ENCODE data around the gene TBCB. TPM values are rescaled to one million over a fixed set of nuclear protein-coding genes. Genes with fewer than 3 reads are reported as not detected.

The TBCB gene
- total and polyA plus RNA-seq, 7 donors = 44.4 to 115 (median 65.9) TPM

- H3K4me3 ChIP-seq = peak overlapping the region; percentile 89
- H3K9me3 ChIP-seq = no peaks in the 10 kb centered on the region
- DNase-seq (peak; percentile 65 to 85), ATAC-seq (peak; percentile 63 to 72 (median 70))
- intact Hi-C loops (cut with DNase I) = no loop called here
- no peaks in the 10 kb centered on the region for H3K27me3 ChIP-seq (ENCODE audit: insufficient read depth in 3 of 3, low read length in 2 of 3)
- WGBS, 3 donors = 9 to 15% (median 10%) methylated on average over 40 to 47 of the region's 47 CpGs
- TF ChIP-seq, protein P1, sequence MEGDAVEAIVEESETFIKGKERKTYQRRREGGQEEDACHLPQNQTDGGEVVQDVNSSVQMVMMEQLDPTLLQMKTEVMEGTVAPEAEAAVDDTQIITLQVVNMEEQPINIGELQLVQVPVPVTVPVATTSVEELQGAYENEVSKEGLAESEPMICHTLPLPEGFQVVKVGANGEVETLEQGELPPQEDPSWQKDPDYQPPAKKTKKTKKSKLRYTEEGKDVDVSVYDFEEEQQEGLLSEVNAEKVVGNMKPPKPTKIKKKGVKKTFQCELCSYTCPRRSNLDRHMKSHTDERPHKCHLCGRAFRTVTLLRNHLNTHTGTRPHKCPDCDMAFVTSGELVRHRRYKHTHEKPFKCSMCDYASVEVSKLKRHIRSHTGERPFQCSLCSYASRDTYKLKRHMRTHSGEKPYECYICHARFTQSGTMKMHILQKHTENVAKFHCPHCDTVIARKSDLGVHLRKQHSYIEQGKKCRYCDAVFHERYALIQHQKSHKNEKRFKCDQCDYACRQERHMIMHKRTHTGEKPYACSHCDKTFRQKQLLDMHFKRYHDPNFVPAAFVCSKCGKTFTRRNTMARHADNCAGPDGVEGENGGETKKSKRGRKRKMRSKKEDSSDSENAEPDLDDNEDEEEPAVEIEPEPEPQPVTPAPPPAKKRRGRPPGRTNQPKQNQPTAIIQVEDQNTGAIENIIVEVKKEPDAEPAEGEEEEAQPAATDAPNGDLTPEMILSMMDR (IDR thresholded peaks at IDR 0.05) = no peak
- H3K36me3 ChIP-seq (ENCODE audit: insufficient read depth in 1 of 2, low read depth in 1 of 2) = peaks cover 6 to 44% of the 10 kb centered on the region in 2 donors
- peaks cover 24% of the 10 kb centered on the region for H3K4me1 ChIP-seq
- peak overlapping the region; percentile 99 for H3K27ac ChIP-seq
These were observed 36.1 kb downstream of the TBCB start for GRCh38 chr19:36151144-36152018.

GRCh38 chr19:36152019-36152351 lies 36.7 kb downstream of the TBCB start:
- H3K27ac ChIP-seq = peak overlapping the region; percentile 99
- H3K36me3 ChIP-seq (ENCODE audit: insufficient read depth in 1 of 2, low read depth in 1 of 2) = peaks cover 3 to 38% of the 10 kb centered on the region in 2 donors
- ATAC-seq = peak in 1 of 4 donors; percentile 12
- peak overlapping the region; percentile 89 for H3K4me3 ChIP-seq
- H3K4me1 ChIP-seq = peaks cover 24% of the 10 kb centered on the region
- intact Hi-C loops (cut with DNase I) = no loop called here
- TF ChIP-seq, protein P1 (IDR thresholded peaks at IDR 0.05) = no peak
- 2 to 8% (median 8%) methylated on average over 13 to 16 of the region's 16 CpGs for WGBS, 3 donors
- no peaks in the 10 kb centered on the region for H3K27me3 ChIP-seq (ENCODE audit: insufficient read depth in 3 of 3, low read length in 2 of 3)
- no peaks in the 10 kb centered on the region for H3K9me3 ChIP-seq
- no peak for DNase-seq

DNA sequence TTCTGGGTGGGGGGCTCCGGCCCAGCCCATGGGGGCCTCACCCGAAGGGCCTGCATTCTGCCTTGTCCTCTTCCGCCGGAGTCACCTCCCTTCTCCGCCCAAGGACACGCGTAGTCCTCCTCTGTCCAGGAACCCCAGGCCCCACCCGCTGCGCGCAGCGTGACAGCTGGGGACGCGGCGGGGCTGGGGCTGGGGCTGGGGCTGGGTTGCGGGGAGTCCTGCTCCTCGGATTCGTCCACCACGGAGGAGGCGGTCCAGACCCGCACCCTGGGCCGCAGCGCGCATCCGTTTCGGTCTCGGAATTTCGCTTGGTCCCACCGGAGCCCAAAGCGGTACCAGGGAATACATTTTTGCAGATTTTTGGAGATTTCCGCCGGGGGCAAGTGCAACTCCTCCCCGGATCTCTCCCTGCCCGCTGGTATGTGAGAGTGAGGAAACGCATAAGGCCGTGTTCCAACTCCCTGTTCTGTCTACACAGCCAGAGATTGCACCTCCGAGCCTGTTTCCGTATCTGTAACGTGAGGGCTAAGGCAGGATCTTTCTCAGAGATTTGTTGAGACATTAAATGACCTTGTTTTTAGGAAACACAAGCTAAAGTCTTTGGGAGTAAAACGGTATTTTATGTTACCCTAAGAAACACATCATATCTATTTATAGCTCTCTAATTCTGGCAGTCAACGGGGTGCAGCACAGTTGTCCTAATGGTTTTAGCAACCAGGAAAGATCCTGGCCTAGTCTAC lies 37.3 kb downstream of the TBCB start, which contains the start of gene COX7A1:
Gene COX7A1 (minus strand): TSS at position 96 of the 740 bp plus-strand sequence. CDS start 40 bp downstream, at position 56.
- intact Hi-C loops (cut with DNase I) = no loop called here
- peaks cover 24% of the 10 kb centered on the region for H3K4me1 ChIP-seq
- peak; percentile 89 to 92 (median 90) for ATAC-seq
- TF ChIP-seq, protein P1 (IDR thresholded peaks at IDR 0.05) = no peak
- peak within 1 kb of the TSS; percentile 89 for H3K4me3 ChIP-seq
- peak; percentile 86 to 90 for DNase-seq
- peak within 1 kb of the TSS; percentile 99 for H3K27ac ChIP-seq
- H3K27me3 ChIP-seq (ENCODE audit: insufficient read depth in 3 of 3, low read length in 2 of 3) = no peaks in the 10 kb centered on the region
- peaks cover 3 to 33% of the 10 kb centered on the region in 2 donors for H3K36me3 ChIP-seq (ENCODE audit: insufficient read depth in 1 of 2, low read depth in 1 of 2)
- no peaks in the 10 kb centered on the region for H3K9me3 ChIP-seq
- 3 to 4% (median 4%) methylated on average over 30 to 40 of the region's 40 CpGs for WGBS, 3 donors

GRCh38 chr19:36153126-36153525 lies 37.9 kb downstream of the TBCB start:
- peak in 1 of 2 donors; percentile 49 for DNase-seq
- no peak for ATAC-seq
- 70 to 79% (median 71%) methylated on average over 10 of the region's 10 CpGs for WGBS, 3 donors
- TF ChIP-seq, protein P1 (IDR thresholded peaks at IDR 0.05) = no peak
- Histone ChIP-seq H3K27me3 (ENCODE audit: insufficient read depth in 3 of 3, low read length in 2 of 3) (no peaks in the 10 kb centered on the region), H3K9me3 (no peaks in the 10 kb centered on the region), H3K27ac (peak overlapping the region; percentile 99), H3K36me3 (ENCODE audit: insufficient read depth in 1 of 2, low read depth in 1 of 2) (peaks cover 3 to 27% of the 10 kb centered on the region in 2 donors), H3K4me1 (peaks cover 24% of the 10 kb centered on the region), H3K4me3 (peak overlapping the region; percentile 89)
- intact Hi-C loops (cut with DNase I) = no loop called here
